Small intestine (tissue), 7 donors: ENCODE data around the gene IGSF9. TPM values are rescaled to one million over a fixed set of nuclear protein-coding genes. Genes with fewer than 3 reads are reported as not detected.

Source experiments
- DNase-seq, 2 donors: peaks; one replicate each; pipeline versions ENCODE4 v3.0.0 to v3.0.0-alpha.2; 2013
- FAIRE-seq: peaks from 2 replicates; lab custom pipeline; 2012; peaks lifted over from hg19 to GRCh38; lab: Jason Lieb, UNC
- H3K27ac ChIP-seq, 3 donors: one replicate each; pipeline ENCODE4 v1.5.1; 2013; ENCODE audit warnings: low read length in 2 of 3, mild to moderate bottlenecking in 2 of 3, control low read depth in 1 of 3, inconsistent platforms in 1 of 3, low read depth in 1 of 3, moderate library complexity in 1 of 3
- H3K27me3 ChIP-seq, 3 donors: one replicate each; pipeline ENCODE4 v1.6.1; 2013; ENCODE audit warnings: low read length in 3 of 3, inconsistent platforms in 1 of 3; ENCODE audit not compliant: control insufficient read depth in 3 of 3, insufficient read depth in 3 of 3
- H3K36me3 ChIP-seq, 3 donors: one replicate each; pipeline ENCODE4 v1.6.1; 2013; ENCODE audit warnings: low read length in 3 of 3, inconsistent platforms in 1 of 3, low read depth in 1 of 3, mild to moderate bottlenecking in 1 of 3, moderate library complexity in 1 of 3; ENCODE audit not compliant: control insufficient read depth in 3 of 3, insufficient read depth in 2 of 3
- H3K4me1 ChIP-seq, 3 donors: one replicate each; pipeline ENCODE4 v1.6.1; 2013; ENCODE audit warnings: low read length in 2 of 3, inconsistent platforms in 1 of 3, low read depth in 1 of 3, mild to moderate bottlenecking in 1 of 3, moderate library complexity in 1 of 3; ENCODE audit not compliant: control insufficient read depth in 3 of 3, insufficient read depth in 2 of 3
- H3K4me3 ChIP-seq, 3 donors: one replicate each; pipeline ENCODE4 v1.5.1; 2013; ENCODE audit warnings: low read length in 3 of 3, control low read depth in 1 of 3, inconsistent platforms in 1 of 3, low read depth in 1 of 3, mild to moderate bottlenecking in 1 of 3, moderate library complexity in 1 of 3
- H3K9me3 ChIP-seq, 2 donors: one replicate each; pipeline ENCODE4 v1.6.1; 2013; ENCODE audit warnings: low read depth in 1 of 2, low read length in 1 of 2; ENCODE audit not compliant: control insufficient read depth in 2 of 2, insufficient read depth in 1 of 2
- whole genome bisulfite sequencing, 3 donors: extraction: QIAGEN DNeasy Blood & Tissue Kit; methylation state at CpG; one replicate each; pipeline ENCODE4 v1.1.7; 2013; 5-methylcytosine and 5-hydroxymethylcytosine counted together
- polyA plus RNA-seq, 4 donors: library from polyadenylated mRNA; stranded (reverse) in 3 of 4; unstranded in 1 of 4; fragments of 200-250 nt in 3 of 4; fragments of 120-200 nt in 1 of 4; gene quantifications; one replicate each; pipeline versions ENCODE4 v1.2.1 to v1.2.3, GENCODE V29; 2013
- donor health status: healthy with polysubstance abuse.
- donor health status: control.
- donor health status: control.
- donor health status: Bipolar disorder and iron deficiency.
- donor health status: healthy.

Gene IGSF9
- polyA plus RNA-seq, 4 donors = 3.1 to 84.2 (median 26.4) TPM

DNA sequence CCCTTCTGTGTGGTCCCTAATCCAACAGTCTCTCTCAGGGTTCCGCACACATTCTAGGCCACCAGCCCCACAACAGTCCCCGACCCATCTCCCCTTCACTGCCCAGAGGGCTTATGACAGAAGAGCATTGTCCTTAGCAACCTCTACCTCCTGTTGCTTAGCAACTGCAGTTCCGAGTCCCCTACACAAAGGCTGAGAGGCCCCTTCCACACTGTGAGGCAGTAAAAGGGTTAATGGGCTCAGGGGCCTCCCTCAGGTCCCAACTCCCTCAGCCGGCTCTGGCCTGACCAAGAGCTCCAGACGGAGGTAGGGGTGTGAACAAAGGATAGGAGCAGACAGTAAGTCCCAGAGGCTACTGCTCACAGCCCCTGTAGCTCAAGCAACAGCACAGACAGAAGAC, 4.3 kb downstream of the IGSF9 start:
- H3K9me3 ChIP-seq = no peaks in the 10 kb centered on the region
- H3K4me3 ChIP-seq = peak overlapping the region in 1 of 3 donors; percentile 64
- H3K4me1 ChIP-seq = peaks cover 12 to 79% (median 17%) of the 10 kb centered on the region in 3 donors
- WGBS, 3 donors = 82 to 85% (median 83%) methylated on average over 5 of the region's 5 CpGs
- FAIRE-seq (no peak), DNase-seq (peak in 1 of 2 donors; percentile 41)
- no peaks in the 10 kb centered on the region for H3K27me3 ChIP-seq
- H3K36me3 ChIP-seq = peaks cover 0 to 61% (median 0%) of the 10 kb centered on the region in 3 donors
- H3K27ac ChIP-seq = peak overlapping the region in 1 of 3 donors; percentile 97

- 89 to 93% (median 92%) methylated on average over 11 of the region's 11 CpGs for WGBS, 3 donors
- Histone ChIP-seq H3K36me3 (peaks cover 0 to 71% (median 0%) of the 10 kb centered on the region in 3 donors), H3K27ac (peak overlapping the region in 2 of 3 donors; percentile 97), H3K4me3 (peak overlapping the region in 1 of 3 donors; percentile 3), H3K9me3 (no peaks in the 10 kb centered on the region), H3K4me1 (peaks cover 10 to 87% (median 19%) of the 10 kb centered on the region in 3 donors), H3K27me3 (no peaks in the 10 kb centered on the region)
- FAIRE-seq (no peak), DNase-seq (peak in 1 of 2 donors; percentile 55)
Observed at GRCh38 chr1:159940006-159940620, 5.3 kb downstream of the IGSF9 start.

DNA sequence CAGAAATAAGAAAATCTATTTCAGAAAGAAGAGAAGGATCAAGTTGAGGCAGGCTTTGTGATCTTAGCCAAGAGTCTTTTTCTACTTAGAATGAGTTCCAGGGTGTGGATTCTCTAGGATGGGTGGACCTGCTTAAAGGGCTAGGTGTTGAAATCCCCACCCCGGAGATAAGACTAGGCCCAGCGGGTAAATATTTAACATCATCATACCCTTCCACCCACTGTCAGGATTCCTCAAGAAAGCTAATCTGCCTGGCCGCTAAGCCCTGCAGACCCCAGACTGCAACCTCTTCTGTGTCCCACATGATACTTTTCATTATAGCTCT, 5.8 kb downstream of the IGSF9 start:
- Histone ChIP-seq H3K4me1 (peaks cover 10 to 86% (median 19%) of the 10 kb centered on the region in 3 donors), H3K4me3 (no peak overlapping the region), H3K27me3 (no peaks in the 10 kb centered on the region), H3K27ac (peak overlapping the region in 2 of 3 donors; percentile 97), H3K36me3 (peaks cover 0 to 75% (median 0%) of the 10 kb centered on the region in 3 donors), H3K9me3 (no peaks in the 10 kb centered on the region)
- 8 to 63% (median 36%) methylated on average over 3 of the region's 3 CpGs for WGBS, 3 donors
- DNase-seq (peak; percentile 77 to 80), FAIRE-seq (no peak)

DNA sequence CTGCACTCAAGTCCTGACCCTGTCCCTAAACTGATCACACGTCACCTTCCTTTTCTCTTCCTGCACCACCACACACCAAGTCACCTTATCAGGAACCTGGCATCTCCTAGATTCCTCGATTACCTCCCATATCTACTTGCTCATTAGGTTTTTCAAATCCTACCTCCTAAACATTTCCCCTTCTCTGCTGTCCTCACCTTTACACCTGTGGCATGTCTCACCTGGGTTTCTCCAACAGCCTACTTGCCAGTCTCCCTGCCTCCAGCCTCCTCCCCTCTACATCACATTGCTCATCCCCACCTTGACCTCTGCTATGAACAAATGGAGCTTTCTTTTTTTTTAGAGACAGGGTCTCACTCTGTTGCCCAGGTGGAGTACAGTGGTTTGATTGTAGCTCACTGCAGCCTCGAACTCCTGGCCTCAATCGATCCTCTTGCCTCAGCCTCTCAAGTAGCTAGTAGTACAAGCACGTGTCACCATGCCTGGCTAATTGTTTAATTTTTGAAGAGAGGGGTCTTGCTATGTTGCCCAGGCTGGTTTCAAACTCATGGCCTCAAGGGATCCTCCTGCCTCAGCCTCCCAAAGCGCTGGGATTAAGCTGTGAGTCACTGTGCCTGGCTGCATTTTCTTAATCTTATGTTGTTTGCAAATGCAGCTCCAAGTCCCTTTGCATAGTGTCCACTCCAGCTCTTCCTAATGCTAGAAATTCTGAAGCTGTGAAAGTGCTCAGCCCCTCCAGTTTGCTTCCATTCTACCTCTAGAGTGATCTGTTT, 6.3 kb downstream of the IGSF9 start:
- Histone ChIP-seq H3K4me1 (peaks cover 10 to 82% (median 19%) of the 10 kb centered on the region in 3 donors), H3K27ac (peak overlapping the region in 2 of 3 donors; percentile 97), H3K9me3 (no peaks in the 10 kb centered on the region), H3K36me3 (peaks cover 0 to 79% (median 0%) of the 10 kb centered on the region in 3 donors), H3K27me3 (no peaks in the 10 kb centered on the region), H3K4me3 (no peak overlapping the region)
- FAIRE-seq (no peak), DNase-seq (no peak)
- WGBS, 3 donors = 62 to 80% (median 68%) methylated on average over 6 of the region's 6 CpGs

DNA sequence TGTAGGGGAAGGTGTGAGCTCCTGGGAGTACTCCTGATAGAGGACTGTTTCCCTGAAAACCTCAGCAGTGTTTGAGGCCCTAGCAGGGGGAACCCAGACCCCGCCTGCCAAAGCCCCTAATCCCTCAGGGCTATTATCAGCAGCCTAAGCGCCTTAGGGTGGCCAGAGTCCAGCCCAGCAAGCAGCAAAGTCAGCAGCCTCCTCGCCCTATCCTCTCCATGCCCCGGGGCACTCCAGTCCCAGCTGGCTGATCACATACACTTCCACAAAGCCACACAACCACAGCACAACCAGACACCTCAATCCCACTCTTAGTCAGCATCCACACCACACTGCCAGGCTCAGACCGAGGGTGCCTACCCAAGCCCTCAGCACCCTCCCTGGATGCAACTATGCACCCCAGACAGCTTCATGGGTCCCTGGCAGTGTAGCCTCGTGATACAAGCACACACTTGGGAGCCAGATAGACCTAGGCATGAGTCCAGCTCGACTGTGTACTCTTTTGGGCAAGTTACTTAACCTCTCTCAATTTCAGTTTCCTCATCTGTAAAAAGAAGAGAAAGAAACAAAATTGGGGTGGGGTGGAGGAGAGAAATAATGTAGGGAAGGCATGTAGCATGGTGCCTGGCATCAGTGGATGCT, 7.1 kb downstream of the IGSF9 start:
- FAIRE-seq (no peak), DNase-seq (peak; percentile 68 to 89)
- H3K27ac ChIP-seq = peak overlapping the region; percentile 7 to 97 (median 97)
- no peaks in the 10 kb centered on the region for H3K27me3 ChIP-seq
- H3K4me1 ChIP-seq = peaks cover 10 to 82% (median 17%) of the 10 kb centered on the region in 3 donors
- H3K9me3 ChIP-seq = no peaks in the 10 kb centered on the region
- WGBS, 3 donors = 21 to 48% (median 25%) methylated on average over 6 to 7 of the region's 7 CpGs
- H3K4me3 ChIP-seq = peak overlapping the region in 1 of 3 donors; percentile 35
- H3K36me3 ChIP-seq = peaks cover 0 to 84% (median 0%) of the 10 kb centered on the region in 3 donors

- Histone ChIP-seq H3K4me3 (peak overlapping the region in 1 of 3 donors; percentile 35), H3K27ac (peak overlapping the region; percentile 62 to 97 (median 97)), H3K4me1 (peaks cover 10 to 74% (median 17%) of the 10 kb centered on the region in 3 donors), H3K36me3 (peaks cover 0 to 85% (median 0%) of the 10 kb centered on the region in 3 donors), H3K9me3 (no peaks in the 10 kb centered on the region), H3K27me3 (no peaks in the 10 kb centered on the region)
- no peak for FAIRE-seq
- WGBS, 3 donors = 32 to 44% (median 40%) methylated on average over 4 of the region's 4 CpGs
- peak; percentile 81 to 83 for DNase-seq
Observed at GRCh38 chr1:159937054-159937750, 8.2 kb downstream of the IGSF9 start.

- H3K27ac ChIP-seq = peak overlapping the region; percentile 62 to 97 (median 97)
- no peaks in the 10 kb centered on the region for H3K27me3 ChIP-seq
- H3K36me3 ChIP-seq = peaks cover 0 to 85% (median 0%) of the 10 kb centered on the region in 3 donors
- no peak for FAIRE-seq
- peaks cover 10 to 73% (median 17%) of the 10 kb centered on the region in 3 donors for H3K4me1 ChIP-seq
- 13 to 32% (median 17%) methylated on average over 16 of the region's 16 CpGs for WGBS, 3 donors
- no peaks in the 10 kb centered on the region for H3K9me3 ChIP-seq
- peak overlapping the region in 2 of 3 donors; percentile 18 to 23 for H3K4me3 ChIP-seq
- peak; percentile 90 to 91 for DNase-seq
Observed at GRCh38 chr1:159936273-159936904, 9.0 kb downstream of the IGSF9 start.
